Thyroid gland (tissue), 4 donors: ENCODE measurements around the gene CREBBP.

ENCODE experiments used
- CTCF ChIP-seq, 6 experiments: fragments of 200-600 bp in 3 of 6; fragments of 450-650 bp in 3 of 6; sonication (generic) in 3 of 6; IDR thresholded peaks; one replicate each; pipeline ENCODE4 v1.5.1; 2016 to 2019; ENCODE audit warnings: antibody characterized with exemption in 6 of 6, mild to moderate bottlenecking in 2 of 6, inconsistent platforms in 1 of 6, moderate library complexity in 1 of 6
- POLR2A ChIP-seq, 2 donors: fragments of 450-650 bp; IDR thresholded peaks; one replicate each; pipeline ENCODE4 v1.6.1; 2017; ENCODE audit warnings: antibody characterized with exemption in 2 of 2, mild to moderate bottlenecking in 2 of 2, moderate library complexity in 1 of 2

- TF ChIP-seq POLR2A (IDR thresholded peaks at IDR 0.05) (no peak), CTCF (IDR thresholded peaks at IDR 0.05) (no peak)
These were observed 1.1 kb downstream of the CREBBP start for GRCh38 chr16:3879258-3879886.
